NK-92 (cell line): ENCODE measurements around the gene PLXNB1.
"Not testable (repeated sequence)": the region's sequence is repeated elsewhere in the genome, so short reads cannot be mapped to it uniquely, and the experiment has no call there.

Source experiments
- DNase-seq: peaks from one replicate; lab custom pipeline; 2025; ENCODE audit not compliant: unreplicated experiment; lab: John Stamatoyannopoulos, UW

PLXNB1 gene

GRCh38 chr3:48407542-48408099 is 22.3 kb downstream of the PLXNB1 start:
- no peak for DNase-seq

- DNase-seq, result no peak
These were observed 23.1 kb downstream of the PLXNB1 start for GRCh38 chr3:48406443-48407431.

- DNase-seq, result no peak
These were observed 23.9 kb downstream of the PLXNB1 start for GRCh38 chr3:48405971-48406370.

- DNase-seq, result no peak
These were observed 24.5 kb downstream of the PLXNB1 start for GRCh38 chr3:48405343-48405881.

- no peak for DNase-seq
These were observed 25.2 kb downstream of the PLXNB1 start for GRCh38 chr3:48404440-48405342.

GRCh38 chr3:48403533-48404439 is 26.1 kb downstream of the PLXNB1 start:
- no peak for DNase-seq

- DNase-seq, result no peak
These were observed 27.0 kb downstream of the PLXNB1 start for GRCh38 chr3:48402907-48403306.

- DNase-seq, result no peak
These were observed 27.6 kb downstream of the PLXNB1 start for GRCh38 chr3:48402281-48402732.

- DNase-seq, result not testable (repeated sequence)
These were observed 28.4 kb downstream of the PLXNB1 start for GRCh38 chr3:48401434-48401901.

- no peak for DNase-seq
These were observed 29.0 kb downstream of the PLXNB1 start for GRCh38 chr3:48400824-48401433.

- DNase-seq, result no peak
These were observed 30.3 kb downstream of the PLXNB1 start for GRCh38 chr3:48399387-48400172.

- no peak for DNase-seq
These were observed 31.0 kb downstream of the PLXNB1 start for GRCh38 chr3:48398701-48399386.

- DNase-seq, result no peak
These were observed 31.9 kb downstream of the PLXNB1 start for GRCh38 chr3:48397767-48398681.

- no peak for DNase-seq
These were observed 34.2 kb downstream of the PLXNB1 start for GRCh38 chr3:48395714-48396113.

- DNase-seq, result no peak
These were observed 35.5 kb downstream of the PLXNB1 start for GRCh38 chr3:48394391-48394790.

- no peak for DNase-seq
These were observed 40.9 kb downstream of the PLXNB1 start for GRCh38 chr3:48388966-48389365.

- DNase-seq, result no peak
These were observed 42.3 kb downstream of the PLXNB1 start for GRCh38 chr3:48387634-48388033.
